ES-I3 (cell line): ENCODE results near the gene IQGAP2.
"Not testable (repeated sequence)": the region's sequence is repeated elsewhere in the genome, so short reads cannot be mapped to it uniquely, and the experiment has no call there.

ENCODE experiments used
- H3K36me3 ChIP-seq: 2 replicates; pipeline ENCODE4 v1.6.1; 2013; ENCODE audit warnings: mild to moderate bottlenecking, low read length, control low read depth, moderate library complexity; ENCODE audit not compliant: insufficient read depth
- H3K4me1 ChIP-seq: 2 replicates; pipeline ENCODE4 v1.6.1; 2013; ENCODE audit warnings: mild to moderate bottlenecking, control low read depth, low read length; ENCODE audit not compliant: insufficient read depth
- H3K9ac ChIP-seq: 2 replicates; pipeline ENCODE4 v1.6.1; 2013; ENCODE audit warnings: low read depth, mild to moderate bottlenecking, low read length, moderate library complexity
- H3K9me3 ChIP-seq: 2 replicates; pipeline ENCODE4 v1.6.1; 2013; ENCODE audit warnings: mild to moderate bottlenecking, low read length, moderate library complexity; ENCODE audit not compliant: control insufficient read depth, insufficient read depth

IQGAP2 gene

DNA sequence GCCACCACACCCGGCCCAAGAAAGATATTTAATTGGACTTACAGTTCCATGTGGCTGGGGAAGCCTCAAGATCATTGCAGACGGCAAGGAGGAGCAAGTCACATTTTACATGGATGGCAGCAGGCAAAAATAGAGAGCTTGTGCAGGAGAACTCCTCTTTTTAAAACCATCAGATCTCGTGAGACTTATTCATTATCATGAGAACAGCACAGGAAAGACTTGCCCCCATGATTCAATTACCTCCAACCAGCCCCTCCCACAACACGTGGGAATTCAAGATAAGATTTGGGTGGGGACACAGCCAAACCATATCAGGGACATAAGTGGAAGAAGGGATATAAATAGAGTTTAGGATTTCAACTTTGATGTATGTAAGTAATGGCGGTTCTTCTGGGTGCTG is 115.2 kb downstream of the IQGAP2 start:
- not testable (repeated sequence) for H3K36me3 ChIP-seq, H3K9ac ChIP-seq, H3K4me1 ChIP-seq, H3K9me3 ChIP-seq

DNA sequence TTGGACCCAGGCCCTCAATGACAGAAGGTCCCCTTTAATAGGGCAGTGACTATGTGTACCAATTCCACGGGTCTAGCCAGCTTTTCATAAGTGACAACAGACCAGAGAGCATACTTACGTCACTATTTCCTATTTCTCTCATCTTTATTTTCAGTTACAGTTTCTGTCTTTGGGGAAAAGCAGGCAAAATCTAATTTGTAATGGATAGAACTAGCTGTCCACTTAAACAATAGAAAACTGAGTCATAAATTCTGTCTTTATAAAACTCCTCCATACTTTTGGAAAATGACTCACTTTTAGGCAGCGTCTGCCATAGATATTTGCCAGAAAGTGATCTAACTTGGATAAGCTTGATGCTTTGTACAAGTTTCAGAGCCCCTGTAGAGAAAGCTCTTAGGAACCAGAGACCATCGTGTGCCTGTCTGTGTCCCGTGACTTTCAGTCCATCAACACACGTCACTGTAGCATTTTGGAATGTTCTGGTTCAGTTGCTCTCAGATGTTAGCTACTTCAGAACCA is 118.2 kb downstream of the IQGAP2 start:
- no peak overlapping the region for H3K9ac ChIP-seq

GRCh38 chr5:76522103-76522935 is 119.2 kb downstream of the IQGAP2 start:
- Histone ChIP-seq H3K9ac (no peak overlapping the region), H3K4me1 (peaks cover 35% of the 10 kb centered on the region), H3K36me3 (no peaks in the 10 kb centered on the region), H3K9me3 (no peaks in the 10 kb centered on the region)

More for the DNA sequence above, 118.2 kb downstream of the IQGAP2 start:
- Histone ChIP-seq H3K4me1 (peaks cover 30% of the 10 kb centered on the region), H3K9me3 (no peaks in the 10 kb centered on the region), H3K36me3 (no peaks in the 10 kb centered on the region)

- Histone ChIP-seq H3K9ac (no peak overlapping the region), H3K9me3 (no peaks in the 10 kb centered on the region), H3K4me1 (peaks cover 43% of the 10 kb centered on the region), H3K36me3 (no peaks in the 10 kb centered on the region)
Measured at GRCh38 chr5:76524101-76524835, 121.2 kb downstream of the IQGAP2 start.

- Histone ChIP-seq H3K36me3 (no peaks in the 10 kb centered on the region), H3K9me3 (no peaks in the 10 kb centered on the region), H3K4me1 (peaks cover 43% of the 10 kb centered on the region), H3K9ac (no peak overlapping the region)
Measured at GRCh38 chr5:76524868-76525267, 121.8 kb downstream of the IQGAP2 start.

- H3K4me1 ChIP-seq: peaks cover 43% of the 10 kb centered on the region
- no peaks in the 10 kb centered on the region for H3K36me3 ChIP-seq
- H3K9me3 ChIP-seq: no peaks in the 10 kb centered on the region
- no peak overlapping the region for H3K9ac ChIP-seq
Measured at GRCh38 chr5:76525956-76526355, 122.9 kb downstream of the IQGAP2 start.

GRCh38 chr5:76526950-76527583 is 124.0 kb downstream of the IQGAP2 start:
- Histone ChIP-seq H3K9ac (no peak overlapping the region), H3K9me3 (no peaks in the 10 kb centered on the region), H3K4me1 (peaks cover 43% of the 10 kb centered on the region), H3K36me3 (no peaks in the 10 kb centered on the region)

DNA sequence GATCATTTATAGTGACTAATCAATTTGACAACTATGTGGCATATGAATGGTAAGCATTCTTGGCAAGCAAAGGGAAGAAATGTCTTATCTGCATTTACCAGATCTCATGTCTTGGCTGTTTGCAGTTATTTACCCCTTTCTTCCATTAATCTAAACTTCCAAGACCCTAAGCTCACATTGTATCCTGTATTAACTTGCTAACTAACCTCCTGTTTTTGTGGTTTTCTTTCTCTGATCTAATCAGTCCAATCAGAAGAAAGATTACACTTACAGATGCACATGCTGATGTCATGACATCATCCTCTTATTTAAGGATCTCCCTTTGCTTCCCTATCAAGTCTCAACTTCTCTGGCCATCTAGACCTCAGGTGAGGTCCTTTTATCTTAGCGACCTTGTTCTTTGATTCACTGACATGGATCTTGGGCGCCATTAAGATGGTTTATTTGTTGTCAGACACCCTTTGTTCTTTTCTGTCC is 124.6 kb downstream of the IQGAP2 start:
- no peaks in the 10 kb centered on the region for H3K9me3 ChIP-seq
- H3K9ac ChIP-seq: no peak overlapping the region
- H3K4me1 ChIP-seq: peaks cover 43% of the 10 kb centered on the region

GRCh38 chr5:76528547-76529331 is 125.7 kb downstream of the IQGAP2 start:
- Histone ChIP-seq H3K4me1 (peaks cover 36% of the 10 kb centered on the region), H3K9me3 (no peaks in the 10 kb centered on the region), H3K9ac (no peak overlapping the region), H3K36me3 (no peaks in the 10 kb centered on the region)

More for the DNA sequence above, 124.6 kb downstream of the IQGAP2 start:
- H3K36me3 ChIP-seq: no peaks in the 10 kb centered on the region

- peaks cover 28% of the 10 kb centered on the region; the same call in 1 of the 2 replicates for H3K4me1 ChIP-seq
- H3K9me3 ChIP-seq: no peaks in the 10 kb centered on the region
- H3K36me3 ChIP-seq: no peaks in the 10 kb centered on the region
- H3K9ac ChIP-seq: no peak overlapping the region
Measured at GRCh38 chr5:76529464-76530344, 126.6 kb downstream of the IQGAP2 start.

DNA sequence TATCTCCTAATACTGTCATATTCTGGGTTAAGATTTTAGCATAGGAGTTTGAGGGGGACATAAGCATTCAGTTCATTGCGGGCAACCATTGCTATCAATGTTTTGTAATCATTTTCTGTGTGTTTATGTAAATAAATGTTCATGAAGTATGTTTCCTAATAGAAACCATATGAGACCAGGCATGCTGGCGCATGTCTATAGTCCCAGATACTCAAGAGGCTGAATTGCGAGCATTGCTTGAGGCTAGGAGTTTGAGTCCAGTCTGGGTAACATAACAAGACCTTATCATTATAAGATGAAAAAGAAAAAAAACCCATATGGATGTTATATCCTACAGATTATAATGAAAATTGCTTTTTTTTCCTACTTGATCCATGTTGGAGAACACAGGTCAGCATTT is 129.0 kb downstream of the IQGAP2 start:
- peaks cover 18% of the 10 kb centered on the region for H3K4me1 ChIP-seq
- H3K9ac ChIP-seq: no peak overlapping the region
- H3K36me3 ChIP-seq: no peaks in the 10 kb centered on the region
- H3K9me3 ChIP-seq: no peaks in the 10 kb centered on the region

DNA sequence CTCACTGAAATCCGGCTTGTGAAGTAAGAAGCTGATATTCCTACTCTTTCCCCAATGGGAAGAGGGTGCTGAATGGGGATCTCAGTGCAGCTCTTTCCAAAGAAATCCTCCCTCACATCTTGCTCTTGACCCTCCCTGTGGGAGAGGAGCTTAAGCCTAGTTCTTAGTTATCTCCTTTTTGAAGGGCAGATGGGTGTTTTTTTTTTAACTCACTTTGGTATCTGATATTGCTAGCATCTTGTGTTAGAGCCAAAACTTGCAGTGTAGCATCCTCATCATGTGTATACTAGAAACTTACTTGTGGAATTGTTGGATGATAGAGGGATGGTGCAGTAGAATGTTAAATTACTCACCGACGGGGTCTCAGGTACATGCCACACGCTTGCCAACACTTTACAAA is 129.9 kb downstream of the IQGAP2 start:
- Histone ChIP-seq H3K9ac (no peak overlapping the region), H3K9me3 (no peaks in the 10 kb centered on the region), H3K4me1 (peaks cover 13% of the 10 kb centered on the region), H3K36me3 (no peaks in the 10 kb centered on the region)

GRCh38 chr5:76535577-76535976 is 132.5 kb downstream of the IQGAP2 start:
- Histone ChIP-seq H3K36me3 (no peaks in the 10 kb centered on the region), H3K4me1 (peaks cover 10% of the 10 kb centered on the region), H3K9me3 (no peaks in the 10 kb centered on the region), H3K9ac (no peak overlapping the region)
